Activated CD4-positive, alpha-beta memory T cell treated with anti-CD3 and anti-CD28 coated beads, Interleukin-2, amount 10 ng/mL, durations not matched to agents 7 days and 5 days (primary cell): Measurements from ENCODE around the gene BCL2L12. TPM values are rescaled to one million over a fixed set of nuclear protein-coding genes. Genes with fewer than 3 reads are reported as not detected.

Source experiments
- CTCF ChIA-PET: fragments of 350-600 bp; sonication (Branson Sonifier 250); formaldehyde crosslinking; loops from one replicate; lab custom pipeline; 2021; ENCODE audit warnings: antibody characterized with exemption, inconsistent platforms; lab: Charles Lee
- POLR2A ChIA-PET: fragments of 350-600 bp; sonication (Branson Sonifier 250); formaldehyde crosslinking; loops from one replicate; lab custom pipeline; 2021; ENCODE audit warnings: antibody characterized with exemption; lab: Charles Lee
- DNase-seq: peaks from one replicate; pipeline ENCODE4 v3.0.0-alpha.2; 2020
- H3K27ac Mint-ChIP-seq: one replicate; pipeline ENCODE4 v1.8.0; 2021; ENCODE audit warnings: mild to moderate bottlenecking, mixed read lengths
- H3K27me3 Mint-ChIP-seq: one replicate; pipeline ENCODE4 v1.8.0; 2021; ENCODE audit warnings: mixed read lengths
- H3K36me3 Mint-ChIP-seq: one replicate; pipeline ENCODE4 v1.8.0; 2021; ENCODE audit warnings: low read depth, mixed read lengths
- H3K4me1 Mint-ChIP-seq: one replicate; pipeline ENCODE4 v1.8.0; 2021; ENCODE audit warnings: mixed read lengths
- H3K4me3 Mint-ChIP-seq: one replicate; pipeline ENCODE4 v1.8.0; 2021; ENCODE audit warnings: mild to moderate bottlenecking, mixed read lengths
- H3K9me3 Mint-ChIP-seq: one replicate; pipeline ENCODE4 v1.8.0; 2021; ENCODE audit warnings: mixed read lengths
- total RNA-seq, 2 experiments: library from RNA; stranded (reverse); gene quantifications; one replicate each; pipeline ENCODE4 v1.2.3, GENCODE V29; 2021

The BCL2L12 gene
- total RNA-seq, 2 experiments from 2014 or later: 71.2 to 74.3 TPM

- peaks cover 26% of the 10 kb centered on the region for H3K4me1 Mint-ChIP-seq
- no peak overlapping the region for H3K4me3 Mint-ChIP-seq
- DNase-seq: no peak
- POLR2A ChIA-PET: interaction anchor here (0.6 to 1.3 kb wide), 2 partner anchors 12 to 17 kb away, joined by 3 read pairs; no protein-coding TSS in a partner anchor
- peaks cover 6% of the 10 kb centered on the region for H3K27me3 Mint-ChIP-seq
- no peaks in the 10 kb centered on the region for H3K36me3 Mint-ChIP-seq
- no peaks in the 10 kb centered on the region for H3K9me3 Mint-ChIP-seq
- CTCF ChIA-PET: no interaction called here
- H3K27ac Mint-ChIP-seq: no peak overlapping the region
Measured at GRCh38 chr19:49635530-49636232, 30.1 kb upstream of the BCL2L12 start.

GRCh38 chr19:49636233-49636932 is 29.4 kb upstream of the BCL2L12 start:
- Mint-ChIP-seq H3K36me3 (no peaks in the 10 kb centered on the region), H3K27ac (no peak overlapping the region), H3K4me1 (peaks cover 30% of the 10 kb centered on the region), H3K9me3 (no peaks in the 10 kb centered on the region), H3K27me3 (peaks cover 6% of the 10 kb centered on the region), H3K4me3 (no peak overlapping the region)
- POLR2A ChIA-PET: interaction anchor here (1.3 kb wide), 1 partner anchor 17 kb away, joined by 3 read pairs; no protein-coding TSS in a partner anchor
- CTCF ChIA-PET: no interaction called here
- no peak for DNase-seq

- Mint-ChIP-seq H3K27me3 (peaks cover 6% of the 10 kb centered on the region), H3K4me1 (peaks cover 41% of the 10 kb centered on the region), H3K4me3 (peak overlapping the region; percentile 98), H3K9me3 (no peaks in the 10 kb centered on the region), H3K36me3 (peaks cover 5% of the 10 kb centered on the region), H3K27ac (peak overlapping the region; percentile 24)
- peak; percentile 30 for DNase-seq
- POLR2A ChIA-PET: interaction anchor here (0.7 kb wide), 1 partner anchor 822 kb away, joined by 3 read pairs; no protein-coding TSS in a partner anchor
- CTCF ChIA-PET: no interaction called here
Measured at GRCh38 chr19:49637821-49638738, 27.7 kb upstream of the BCL2L12 start.

- Mint-ChIP-seq H3K4me1 (peaks cover 56% of the 10 kb centered on the region), H3K4me3 (peak overlapping the region; percentile 98), H3K9me3 (no peaks in the 10 kb centered on the region), H3K36me3 (peaks cover 11% of the 10 kb centered on the region), H3K27ac (no peak overlapping the region), H3K27me3 (peaks cover 6% of the 10 kb centered on the region)
- CTCF ChIA-PET: interaction anchor here (1.0 to 5.2 kb wide), 13 partner anchors 25 to 525 kb away, joined by 3 to 90 read pairs (median 4); partner anchors contain the start of genes LIN7B and PRMT1
- POLR2A ChIA-PET: interaction anchor here (0.7 to 6.1 kb wide), 13 partner anchors 27 to 304 kb away, joined by 3 to 91 read pairs (median 3); partner anchors contain the start of genes ALDH16A1, BCL2L12, CD37 and IRF3
- peak; percentile 29 for DNase-seq
Measured at GRCh38 chr19:49639401-49640112, 26.2 kb upstream of the BCL2L12 start.

- Mint-ChIP-seq H3K27me3 (peaks cover 6% of the 10 kb centered on the region), H3K4me1 (peaks cover 59% of the 10 kb centered on the region), H3K4me3 (peak within 1 kb of the TSS; percentile 98), H3K9me3 (no peaks in the 10 kb centered on the region), H3K36me3 (peaks cover 14% of the 10 kb centered on the region), H3K27ac (peak within 1 kb of the TSS; percentile 94)
- POLR2A ChIA-PET: interaction anchor here (0.7 to 6.1 kb wide), 16 partner anchors 9 to 305 kb away, joined by 3 to 91 read pairs (median 3); partner anchors contain the start of genes ALDH16A1, BCL2L12, CD37 and IRF3
- DNase-seq: peak; percentile 100
- CTCF ChIA-PET: interaction anchor here (0.7 to 5.2 kb wide), 15 partner anchors 24 to 647 kb away, joined by 3 to 90 read pairs (median 4); partner anchors contain the start of genes LIN7B, PRMT1 and RUVBL2
Measured at GRCh38 chr19:49640113-49640898, 25.4 kb upstream of the BCL2L12 start, which contains the start of gene RRAS. Gene RRAS, minus strand, starts transcription at chr19:49640143. Its CDS starts 45 bp downstream, at chr19:49640098.

GRCh38 chr19:49641688-49642491 is 23.8 kb upstream of the BCL2L12 start, which contains the start of gene SCAF1:
Gene SCAF1, plus strand, starts transcription at chr19:49642209. Its CDS starts 2,818 bp downstream, at chr19:49645027.
- no peaks in the 10 kb centered on the region for H3K9me3 Mint-ChIP-seq
- H3K4me1 Mint-ChIP-seq: peaks cover 58% of the 10 kb centered on the region
- DNase-seq: peak; percentile 100
- peaks cover 6% of the 10 kb centered on the region for H3K27me3 Mint-ChIP-seq
- H3K27ac Mint-ChIP-seq: peak within 1 kb of the TSS; percentile 94
- ChIA-PET POLR2A (interaction anchor here (0.6 to 6.1 kb wide), 11 partner anchors 15 to 649 kb away, joined by 3 to 91 read pairs (median 6); partner anchors contain the start of genes BCL2L12, GYS1, IRF3 and NOSIP), CTCF (interaction anchor here (0.9 to 5.2 kb wide), 6 partner anchors 33 to 101 kb away, joined by 3 to 90 read pairs (median 3); partner anchors contain the start of genes NOSIP and PRMT1)
- H3K4me3 Mint-ChIP-seq: peak within 1 kb of the TSS; percentile 98
- peaks cover 28% of the 10 kb centered on the region for H3K36me3 Mint-ChIP-seq

GRCh38 chr19:49642492-49643035 is 23.2 kb upstream of the BCL2L12 start:
- H3K27me3 Mint-ChIP-seq: peaks cover 6% of the 10 kb centered on the region
- DNase-seq: no peak
- H3K36me3 Mint-ChIP-seq: peaks cover 34% of the 10 kb centered on the region
- H3K4me1 Mint-ChIP-seq: peaks cover 57% of the 10 kb centered on the region
- H3K9me3 Mint-ChIP-seq: no peaks in the 10 kb centered on the region
- ChIA-PET POLR2A (interaction anchor here (0.6 to 6.1 kb wide), 14 partner anchors 14 to 649 kb away, joined by 3 to 91 read pairs (median 5); partner anchors contain the start of genes BCL2L12, GYS1, IRF3 and NOSIP), CTCF (interaction anchor here (0.9 to 5.2 kb wide), 7 partner anchors 32 to 111 kb away, joined by 3 to 90 read pairs (median 3); partner anchors contain the start of genes NOSIP and PRMT1)
- H3K4me3 Mint-ChIP-seq: peak overlapping the region; percentile 98
- H3K27ac Mint-ChIP-seq: peak overlapping the region; percentile 94

GRCh38 chr19:49643466-49643865 is 22.3 kb upstream of the BCL2L12 start:
- peak; percentile 44 for DNase-seq
- Mint-ChIP-seq H3K9me3 (no peaks in the 10 kb centered on the region), H3K4me1 (peaks cover 50% of the 10 kb centered on the region), H3K27me3 (peaks cover 2% of the 10 kb centered on the region), H3K27ac (peak overlapping the region; percentile 94), H3K36me3 (peaks cover 34% of the 10 kb centered on the region), H3K4me3 (peak overlapping the region; percentile 98)
- POLR2A ChIA-PET: interaction anchor here (0.9 to 6.1 kb wide), 13 partner anchors 12 to 650 kb away, joined by 3 to 91 read pairs (median 6); partner anchors contain the start of genes BCL2L12, IRF3, NOSIP and PRMT1
- CTCF ChIA-PET: interaction anchor here (0.9 to 5.2 kb wide), 5 partner anchors 20 to 112 kb away, joined by 3 to 90 read pairs (median 3); partner anchors contain the start of gene PRMT1

GRCh38 chr19:49645592-49645991 is 20.1 kb upstream of the BCL2L12 start:
- H3K27me3 Mint-ChIP-seq: no peaks in the 10 kb centered on the region
- H3K36me3 Mint-ChIP-seq: peaks cover 46% of the 10 kb centered on the region
- no peak overlapping the region for H3K4me3 Mint-ChIP-seq
- H3K4me1 Mint-ChIP-seq: peaks cover 37% of the 10 kb centered on the region
- POLR2A ChIA-PET: interaction anchor here (1.3 to 3.0 kb wide), 2 partner anchors 15 to 31 kb away, joined by 3 to 11 read pairs; partner anchors contain the start of gene PRMT1
- no peak for DNase-seq
- H3K9me3 Mint-ChIP-seq: no peaks in the 10 kb centered on the region
- CTCF ChIA-PET: interaction anchor here (0.8 kb wide), 1 partner anchor 20 kb away, joined by 3 read pairs; no protein-coding TSS in a partner anchor
- no peak overlapping the region for H3K27ac Mint-ChIP-seq
